ENCODE results near the gene PCP4L1. TPM values are rescaled to one million over a fixed set of nuclear protein-coding genes. Genes with fewer than 3 reads are reported as not detected.

PCP4L1 gene
- total RNA-seq, 2 experiments from 2014 or later, result not detected

DNA sequence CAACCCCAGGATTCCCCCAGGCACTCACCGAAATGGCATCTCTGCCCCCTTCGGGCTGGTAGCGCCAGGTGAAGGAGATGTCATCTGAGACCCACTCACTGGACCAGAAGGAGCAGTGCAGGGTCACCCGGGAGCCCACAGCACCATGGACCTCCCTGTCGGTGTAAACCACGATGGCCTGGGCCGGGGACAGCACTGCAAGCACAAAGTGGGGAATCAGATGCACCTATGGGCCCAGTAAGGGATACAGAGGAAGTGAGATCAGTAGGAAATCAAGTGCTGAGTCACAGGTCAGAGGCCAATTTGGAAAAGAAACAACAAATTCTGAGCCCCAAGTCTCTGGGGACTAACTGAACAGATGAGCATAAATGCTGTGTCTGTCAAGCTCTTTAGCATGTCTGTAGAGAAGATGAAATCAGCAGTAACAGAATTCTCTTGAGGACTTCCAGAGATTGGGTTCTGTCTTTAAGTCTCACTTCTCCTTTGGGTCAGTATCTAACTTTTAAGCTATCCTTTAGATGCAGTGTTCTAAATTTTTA lies 48.8 kb downstream of the PCP4L1 start:
- Mint-ChIP-seq H3K27ac (peak overlapping the region; percentile 90), H3K4me3 (peak overlapping the region; percentile 23), H3K27me3 (no peaks in the 10 kb centered on the region), H3K9me3 (no peaks in the 10 kb centered on the region), H3K4me1 (ENCODE audit: low read depth) (peaks cover 44% of the 10 kb centered on the region), H3K36me3 (ENCODE audit: low read depth) (peaks cover 14% of the 10 kb centered on the region)
- no peaks in the 10 kb centered on the region for H3K9me3 ChIP-seq (ENCODE audit: control insufficient read depth in 1 of 2, insufficient read depth in 1 of 2, low read length in 2 of 2)
- POLR2A ChIA-PET, result interaction anchor here (1.1 to 1.4 kb wide), 3 partner anchors 105 to 142 kb away, joined by 4 to 6 read pairs (median 6); partner anchors contain the start of genes NDUFS2 and PPOX
- no peaks in the 10 kb centered on the region for H3K36me3 ChIP-seq (ENCODE audit: insufficient read depth, low read length)
- DNase-seq (peak in 4 of 14 experiments; percentile 12 to 58 (median 46)), ATAC-seq (ENCODE audit: poor library complexity) (no peak)
- peaks cover 26% of the 10 kb centered on the region for H3K4me1 ChIP-seq (ENCODE audit: insufficient read depth, low read length)
- peak overlapping the region in 1 of 2 donors; percentile 39 for H3K27ac ChIP-seq (ENCODE audit: low read depth in 1 of 2, low read length in 2 of 2)
- H3K4me3 ChIP-seq (ENCODE audit: low read length), result no peak overlapping the region
- intact Hi-C loops (cut with DNase I, micrococcal nuclease), result loop anchor here in 1 of 2 experiments (2.0 kb wide), 1 partner anchor 78 kb away; no protein-coding TSS in a partner anchor
- CTCF ChIA-PET, result interaction anchor here (1.1 to 3.0 kb wide), 6 partner anchors 7 to 317 kb away, joined by 3 to 30 read pairs (median 6); partner anchors contain the start of genes SDHC and TOMM40L
- H3K27me3 ChIP-seq (ENCODE audit: control insufficient read depth in 1 of 2, insufficient read depth in 2 of 2, low read length in 2 of 2), result no peaks in the 10 kb centered on the region
- TF ChIP-seq, protein P1, sequence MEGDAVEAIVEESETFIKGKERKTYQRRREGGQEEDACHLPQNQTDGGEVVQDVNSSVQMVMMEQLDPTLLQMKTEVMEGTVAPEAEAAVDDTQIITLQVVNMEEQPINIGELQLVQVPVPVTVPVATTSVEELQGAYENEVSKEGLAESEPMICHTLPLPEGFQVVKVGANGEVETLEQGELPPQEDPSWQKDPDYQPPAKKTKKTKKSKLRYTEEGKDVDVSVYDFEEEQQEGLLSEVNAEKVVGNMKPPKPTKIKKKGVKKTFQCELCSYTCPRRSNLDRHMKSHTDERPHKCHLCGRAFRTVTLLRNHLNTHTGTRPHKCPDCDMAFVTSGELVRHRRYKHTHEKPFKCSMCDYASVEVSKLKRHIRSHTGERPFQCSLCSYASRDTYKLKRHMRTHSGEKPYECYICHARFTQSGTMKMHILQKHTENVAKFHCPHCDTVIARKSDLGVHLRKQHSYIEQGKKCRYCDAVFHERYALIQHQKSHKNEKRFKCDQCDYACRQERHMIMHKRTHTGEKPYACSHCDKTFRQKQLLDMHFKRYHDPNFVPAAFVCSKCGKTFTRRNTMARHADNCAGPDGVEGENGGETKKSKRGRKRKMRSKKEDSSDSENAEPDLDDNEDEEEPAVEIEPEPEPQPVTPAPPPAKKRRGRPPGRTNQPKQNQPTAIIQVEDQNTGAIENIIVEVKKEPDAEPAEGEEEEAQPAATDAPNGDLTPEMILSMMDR (IDR thresholded peaks at IDR 0.05), result no peak

DNA sequence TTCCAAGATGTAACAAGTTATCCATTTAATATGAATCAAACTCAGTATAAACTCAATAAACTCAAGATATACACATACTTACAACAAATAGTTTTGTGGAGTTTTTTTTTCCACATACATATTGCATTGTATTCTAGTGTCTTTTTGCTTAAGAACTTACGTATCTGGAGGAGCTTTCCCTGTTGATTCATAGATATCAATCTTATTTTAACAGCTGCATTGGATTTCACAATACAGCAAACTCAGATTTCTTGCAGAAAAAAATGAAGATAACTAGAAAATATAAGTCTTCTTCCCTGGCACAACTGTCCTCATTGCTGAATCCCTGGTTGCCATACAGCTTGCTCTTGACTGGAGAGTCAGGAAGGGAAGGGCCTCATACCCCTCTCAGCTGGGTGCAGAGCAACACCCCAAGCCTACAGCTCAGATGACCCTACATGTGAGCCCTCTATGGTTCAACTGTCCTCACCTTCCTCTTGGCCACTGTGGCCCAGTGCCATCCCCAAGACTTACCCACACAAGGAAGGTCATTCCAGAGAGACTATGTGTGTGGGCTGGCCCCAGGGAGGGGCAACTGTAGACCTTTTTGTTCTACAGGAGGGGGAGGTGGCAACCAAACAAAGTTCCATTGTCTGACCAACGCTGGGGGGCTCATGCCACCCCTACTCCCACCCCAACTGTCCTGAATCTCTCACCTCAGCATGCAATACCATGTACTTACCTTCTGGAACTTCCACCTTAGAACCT lies 49.5 kb downstream of the PCP4L1 start:
- TF ChIP-seq, protein P1 (IDR thresholded peaks at IDR 0.05), result no peak
- Mint-ChIP-seq H3K4me3 (peak overlapping the region; percentile 70), H3K9me3 (no peaks in the 10 kb centered on the region), H3K4me1 (ENCODE audit: low read depth) (peaks cover 41% of the 10 kb centered on the region), H3K36me3 (ENCODE audit: low read depth) (peaks cover 14% of the 10 kb centered on the region), H3K27me3 (no peaks in the 10 kb centered on the region), H3K27ac (peak overlapping the region; percentile 90)
- ChIA-PET CTCF (interaction anchor here (1.1 to 3.0 kb wide), 3 partner anchors 17 to 318 kb away, joined by 3 to 30 read pairs (median 4); partner anchors contain the start of gene TOMM40L), POLR2A (interaction anchor here (1.3 to 1.4 kb wide), 2 partner anchors 106 to 126 kb away, joined by 4 to 6 read pairs; partner anchors contain the start of gene NDUFS2)
- no peaks in the 10 kb centered on the region for H3K36me3 ChIP-seq (ENCODE audit: insufficient read depth, low read length)
- H3K27ac ChIP-seq (ENCODE audit: low read depth in 1 of 2, low read length in 2 of 2), result no peak overlapping the region
- no peak for DNase-seq
- peaks cover 26% of the 10 kb centered on the region for H3K4me1 ChIP-seq (ENCODE audit: insufficient read depth, low read length)
- no peak overlapping the region for H3K4me3 ChIP-seq (ENCODE audit: low read length)
- ATAC-seq (ENCODE audit: poor library complexity), result no peak
- no peaks in the 10 kb centered on the region for H3K9me3 ChIP-seq (ENCODE audit: control insufficient read depth in 1 of 2, insufficient read depth in 1 of 2, low read length in 2 of 2)
- no peaks in the 10 kb centered on the region for H3K27me3 ChIP-seq (ENCODE audit: control insufficient read depth in 1 of 2, insufficient read depth in 2 of 2, low read length in 2 of 2)
- intact Hi-C loops (cut with DNase I, micrococcal nuclease), result loop anchor here in 1 of 2 experiments (2.0 kb wide), 1 partner anchor 79 kb away; no protein-coding TSS in a partner anchor

DNA sequence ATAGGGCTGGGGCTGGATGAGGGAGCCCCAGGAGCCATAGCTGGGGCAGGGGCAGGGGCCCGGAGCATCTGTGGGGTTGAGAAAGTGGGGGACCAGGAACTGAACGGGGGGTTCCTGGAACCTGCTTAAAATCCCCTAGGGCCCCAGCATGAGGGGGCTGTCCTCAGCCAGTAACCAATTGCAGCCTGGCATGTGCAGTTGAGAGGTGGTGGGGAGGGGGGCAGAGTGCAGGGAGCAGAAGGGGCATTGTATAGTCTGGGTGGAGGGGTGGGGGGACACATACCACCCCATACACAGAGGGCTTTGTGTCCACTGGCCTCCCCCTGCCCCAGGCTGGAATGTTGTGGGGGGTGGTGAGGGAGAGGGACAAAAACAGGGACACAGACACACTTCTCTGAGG lies 51.3 kb downstream of the PCP4L1 start, which contains the start of gene MPZ:
MPZ (minus strand) TSS at position 101 of the 400 bp plus-strand sequence; CDS start at position 38, 63 bp downstream.
- TF ChIP-seq, protein P1 (IDR thresholded peaks at IDR 0.05), result no peak
- ChIA-PET POLR2A (no interaction called here), CTCF (no interaction called here)
- H3K9me3 ChIP-seq (ENCODE audit: control insufficient read depth in 1 of 2, insufficient read depth in 1 of 2, low read length in 2 of 2), result no peaks in the 10 kb centered on the region
- Mint-ChIP-seq H3K4me1 (ENCODE audit: low read depth) (peaks cover 41% of the 10 kb centered on the region), H3K36me3 (ENCODE audit: low read depth) (peaks cover 19% of the 10 kb centered on the region), H3K4me3 (peak within 1 kb of the TSS; percentile 32), H3K27me3 (no peaks in the 10 kb centered on the region), H3K9me3 (no peaks in the 10 kb centered on the region), H3K27ac (peak within 1 kb of the TSS; percentile 90)
- no peaks in the 10 kb centered on the region for H3K27me3 ChIP-seq (ENCODE audit: control insufficient read depth in 1 of 2, insufficient read depth in 2 of 2, low read length in 2 of 2)
- H3K4me1 ChIP-seq (ENCODE audit: insufficient read depth, low read length), result peaks cover 33% of the 10 kb centered on the region
- no peak within 1 kb of the TSS for H3K27ac ChIP-seq (ENCODE audit: low read depth in 1 of 2, low read length in 2 of 2)
- intact Hi-C loops (cut with DNase I, micrococcal nuclease), result loop anchor here in 1 of 2 experiments (5.0 kb wide), 1 partner anchor 77 kb away; no protein-coding TSS in a partner anchor
- no peak for ATAC-seq (ENCODE audit: poor library complexity)
- H3K36me3 ChIP-seq (ENCODE audit: insufficient read depth, low read length), result no peaks in the 10 kb centered on the region
- no peak within 1 kb of the TSS for H3K4me3 ChIP-seq (ENCODE audit: low read length)
- no peak for DNase-seq
